GM19035 (cell line): ENCODE results near the gene PIEZO2.

Experiments
- ATAC-seq: cut with Tn5 transposase; IDR thresholded peaks from one replicate; pipeline ENCODE4 v1.9.1; 2021; ENCODE audit not compliant: unreplicated experiment

The PIEZO2 gene

DNA sequence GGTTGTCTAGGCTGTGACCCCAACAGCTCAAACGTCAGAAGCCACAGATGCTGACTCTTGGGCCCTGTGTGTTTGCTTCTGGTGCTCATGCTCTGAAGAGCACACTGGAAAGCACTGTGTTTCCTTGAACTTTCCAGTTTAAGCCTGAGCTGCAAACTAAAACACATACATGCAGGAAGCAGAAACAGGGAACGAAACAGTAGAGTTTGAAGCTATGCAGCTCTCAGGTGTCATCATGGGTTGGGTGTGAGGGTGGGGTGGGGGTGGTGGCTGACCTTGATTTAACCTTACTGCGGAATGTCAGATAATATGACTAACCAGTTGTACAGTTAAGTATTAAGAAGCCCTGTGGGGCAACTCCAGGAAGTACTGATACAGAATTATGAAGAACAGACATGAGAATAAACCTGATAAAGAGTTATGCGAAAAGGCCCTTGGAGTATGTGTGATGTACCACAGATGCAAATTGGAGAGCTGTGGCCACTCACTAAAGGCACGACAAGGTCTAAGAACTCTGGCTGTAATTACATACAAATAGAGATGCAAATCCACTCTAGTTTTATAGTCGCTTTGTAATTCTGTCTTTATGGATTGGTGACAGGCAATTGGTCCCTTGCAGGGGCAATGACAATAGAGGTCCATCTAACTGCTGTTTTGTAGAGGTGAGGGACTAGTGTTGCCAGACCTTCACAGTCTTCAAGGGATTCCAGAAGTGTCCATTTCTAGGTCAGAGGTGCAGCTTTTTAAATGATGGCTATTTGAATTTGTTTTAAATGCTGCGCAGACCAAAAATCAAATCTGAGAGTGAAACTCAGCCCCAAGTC, 350.4 kb downstream of the PIEZO2 start:
- no peak for ATAC-seq

DNA sequence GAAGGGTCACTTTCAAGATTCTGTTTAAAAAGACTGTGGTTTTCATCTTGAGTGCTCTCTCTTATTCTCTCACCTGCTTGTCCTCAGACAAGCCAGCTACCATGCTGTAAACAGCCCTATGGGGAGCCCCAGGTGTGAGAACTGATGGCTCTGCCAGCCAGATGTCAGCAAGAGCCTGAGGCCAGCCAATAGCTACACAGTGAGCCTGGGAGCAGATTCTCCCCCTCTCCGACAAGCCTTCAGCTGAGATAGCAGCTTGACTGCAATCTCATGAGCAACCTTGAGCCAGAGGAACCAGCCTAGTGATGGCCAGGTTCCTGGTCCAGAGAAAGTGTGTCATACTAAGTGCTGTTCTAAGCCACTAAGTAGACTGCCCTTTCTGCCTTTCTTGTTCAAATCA, 351.5 kb downstream of the PIEZO2 start:
- no peak for ATAC-seq

GRCh38 chr18:10794771-10795170, 354.6 kb downstream of the PIEZO2 start:
- no peak for ATAC-seq

GRCh38 chr18:10793730-10794370, 355.5 kb downstream of the PIEZO2 start:
- ATAC-seq: no peak

- no peak for ATAC-seq
These were observed 357.2 kb downstream of the PIEZO2 start for GRCh38 chr18:10792181-10792580.

DNA sequence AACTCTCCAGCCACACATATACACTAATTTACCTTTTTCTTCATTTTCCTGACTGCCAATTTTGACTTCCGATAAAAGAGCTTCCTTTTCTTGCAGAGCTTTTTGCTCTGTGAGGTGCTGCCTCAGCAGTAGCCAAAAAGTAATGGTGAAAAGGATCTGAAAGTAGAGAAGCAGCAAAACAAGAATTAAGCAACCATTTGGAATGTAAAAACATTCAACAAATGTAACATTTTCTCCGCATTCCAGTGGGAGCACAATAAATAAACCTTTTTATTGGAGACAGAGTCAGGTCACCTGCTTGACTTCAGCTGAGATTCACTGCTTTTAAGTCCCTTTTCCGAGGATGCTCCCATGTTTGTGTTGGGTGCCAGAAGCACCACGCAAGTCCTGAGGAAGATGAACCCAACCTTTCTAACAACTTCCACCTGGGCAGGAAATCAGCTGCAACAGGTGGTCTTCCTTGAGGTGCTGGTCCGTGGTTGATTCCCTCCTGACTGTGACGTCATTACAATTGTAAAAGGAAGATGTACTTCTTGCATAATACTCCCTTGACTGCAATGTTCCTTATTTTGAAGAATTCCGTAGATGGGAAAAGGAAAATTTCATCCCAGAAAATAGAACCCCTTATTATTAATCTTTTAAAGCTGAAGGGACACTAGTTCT, 358.1 kb downstream of the PIEZO2 start:
- no peak for ATAC-seq

DNA sequence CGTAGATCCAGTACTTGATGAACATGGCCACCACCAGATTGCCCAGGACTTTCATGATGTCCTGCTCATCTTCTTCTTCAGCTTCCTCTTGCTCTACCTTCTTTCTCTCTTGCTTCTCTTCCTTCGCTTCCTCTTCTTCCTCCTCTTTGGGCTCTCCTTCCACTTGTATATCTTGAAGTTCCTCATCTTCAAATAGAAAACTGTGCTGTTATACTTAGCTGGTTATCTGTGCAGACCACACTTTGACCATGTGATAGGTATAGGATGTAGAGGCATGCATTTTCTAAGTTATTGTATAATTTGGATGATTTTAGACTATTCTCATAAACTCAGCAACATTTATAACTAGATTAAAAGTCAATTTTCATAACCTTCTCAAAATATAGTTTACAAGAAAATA, 360.2 kb downstream of the PIEZO2 start:
- no peak for ATAC-seq

DNA sequence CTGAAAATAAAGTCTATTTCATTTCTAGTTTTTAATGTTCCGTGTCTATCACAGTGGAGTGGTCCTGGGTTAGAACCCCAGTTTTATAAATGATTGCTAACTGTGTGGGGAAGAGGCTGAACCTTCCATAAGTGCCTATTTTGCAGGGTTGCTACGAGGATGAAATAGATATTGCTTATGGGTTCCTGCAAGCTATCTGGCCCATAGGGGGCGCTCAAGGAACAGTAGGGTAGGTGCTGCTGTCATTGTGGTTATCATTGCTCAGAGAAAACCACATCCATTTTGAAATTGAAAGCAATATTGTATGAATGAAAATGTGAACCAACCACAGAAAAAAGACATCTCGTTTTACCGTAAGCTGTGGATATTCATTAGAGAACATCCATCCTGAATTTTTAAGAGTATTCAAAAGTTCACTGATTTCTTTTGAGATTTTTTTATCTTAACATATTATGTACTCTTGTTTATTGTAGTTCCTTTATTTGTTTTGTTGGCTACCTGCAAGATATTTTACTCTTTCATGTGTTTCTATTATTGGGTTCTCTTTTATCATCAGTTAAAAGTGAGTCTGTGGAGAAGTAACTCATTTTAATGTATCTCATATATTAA, 362.0 kb downstream of the PIEZO2 start:
- ATAC-seq: peak; percentile 96

DNA sequence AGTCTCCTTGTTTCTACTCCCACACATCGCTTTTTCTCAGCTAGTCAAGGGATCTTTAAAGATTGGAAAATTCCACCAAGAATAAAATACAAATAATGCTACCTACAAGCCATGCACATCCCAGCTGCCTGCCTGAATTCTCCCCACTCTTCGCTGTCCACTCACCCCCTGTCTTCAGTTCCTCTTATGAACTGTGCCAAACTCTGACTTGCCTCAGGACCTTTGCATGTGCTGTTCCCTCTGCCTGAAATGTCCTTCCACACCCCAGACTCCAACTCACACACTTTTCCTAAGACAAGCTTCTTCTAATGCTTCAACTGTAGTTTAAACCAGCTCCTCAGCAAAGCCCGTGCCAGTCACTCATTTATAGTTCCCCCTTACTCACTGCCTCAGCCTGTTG, 363.6 kb downstream of the PIEZO2 start:
- ATAC-seq: no peak

DNA sequence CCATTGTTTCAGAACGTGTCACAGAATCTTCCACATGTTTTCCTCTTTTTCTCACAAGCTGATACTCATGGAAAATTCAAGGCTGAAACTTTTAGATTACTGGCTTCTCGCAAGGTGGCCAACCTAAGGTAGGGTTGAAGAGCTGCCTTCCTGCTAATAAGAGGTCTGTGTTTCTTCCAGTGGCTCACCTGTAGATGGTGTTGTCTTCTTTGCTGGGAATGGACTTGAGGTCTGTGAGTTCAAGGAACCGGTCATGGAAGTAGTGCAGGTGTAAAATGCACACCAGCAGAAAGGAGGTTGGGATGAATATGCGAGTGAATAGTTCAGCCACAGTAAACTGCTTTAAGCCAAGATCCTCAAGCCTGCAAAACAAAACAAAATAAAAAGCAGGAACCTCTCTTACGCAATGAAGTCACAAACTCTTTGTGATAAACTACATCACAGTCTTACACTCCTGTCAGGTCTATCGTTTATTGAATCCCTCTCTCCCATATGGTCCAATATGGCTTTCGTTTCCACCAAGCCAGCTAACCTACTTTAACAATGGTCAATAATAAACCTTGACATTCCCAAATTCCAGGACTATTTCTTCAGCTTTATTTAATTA, 364.7 kb downstream of the PIEZO2 start:
- no peak for ATAC-seq

- no peak for ATAC-seq
These were observed 365.4 kb downstream of the PIEZO2 start for GRCh38 chr18:10783941-10784340.

DNA sequence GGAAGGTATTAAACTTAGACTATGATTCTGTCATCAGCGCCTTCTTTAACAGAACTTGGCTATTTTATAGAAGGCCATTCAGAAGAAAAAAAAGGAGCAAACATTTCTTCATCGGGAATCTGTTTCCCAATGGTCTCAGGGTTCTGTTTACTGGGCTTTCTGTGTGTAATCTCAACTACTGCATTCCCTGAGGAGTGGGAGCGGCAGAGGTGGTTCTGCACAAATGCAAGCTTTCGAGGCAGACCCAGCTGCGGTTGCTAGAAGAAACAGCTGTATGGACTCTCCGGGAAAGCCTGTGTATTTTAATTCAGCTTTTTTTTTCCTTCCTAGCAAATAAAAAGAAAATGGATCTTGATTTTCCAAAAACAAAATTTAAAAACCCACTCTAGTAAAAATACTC, 372.9 kb downstream of the PIEZO2 start:
- no peak for ATAC-seq

DNA sequence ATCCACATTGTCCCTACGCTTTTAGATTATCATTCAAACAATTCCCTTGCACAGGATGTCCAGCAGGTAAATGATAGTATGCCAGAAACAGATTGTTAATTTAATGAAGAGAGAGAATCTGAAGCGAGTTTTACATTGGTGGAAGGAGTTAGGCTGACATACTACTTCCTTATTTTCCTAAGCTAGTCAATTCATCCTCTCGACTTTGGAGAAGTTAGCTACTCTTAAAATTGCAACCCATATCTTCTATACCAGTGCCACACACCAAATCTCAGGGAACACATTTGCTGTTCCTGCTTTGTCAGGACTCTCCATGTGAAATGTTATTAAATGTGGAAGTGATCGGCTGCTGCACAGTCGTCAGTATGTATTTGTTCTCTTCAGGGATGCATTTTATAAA, 374.3 kb downstream of the PIEZO2 start:
- ATAC-seq: no peak

- ATAC-seq: no peak
These were observed 378.2 kb downstream of the PIEZO2 start for GRCh38 chr18:10771053-10771709.

- ATAC-seq: no peak
These were observed 379.1 kb downstream of the PIEZO2 start for GRCh38 chr18:10770264-10770663.

DNA sequence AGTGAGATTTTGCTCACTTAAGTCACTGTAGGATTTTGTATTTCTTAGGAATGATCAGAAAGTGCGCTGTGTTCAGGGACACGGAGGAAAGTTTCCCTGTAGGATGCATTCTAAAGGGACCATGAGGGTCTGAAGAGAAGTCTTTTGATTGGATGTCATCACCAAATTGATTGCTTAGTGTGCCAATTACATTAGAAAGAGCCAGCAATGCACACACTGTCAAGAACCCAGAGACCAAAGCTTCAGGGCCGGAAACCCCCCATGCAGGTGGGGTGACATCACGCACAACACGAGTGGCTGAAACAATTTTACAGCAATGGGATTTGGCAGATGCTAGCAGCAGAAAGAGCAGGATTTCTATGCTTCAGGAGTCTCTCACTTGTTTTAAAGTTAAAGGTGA, 381.1 kb downstream of the PIEZO2 start:
- ATAC-seq: no peak

DNA sequence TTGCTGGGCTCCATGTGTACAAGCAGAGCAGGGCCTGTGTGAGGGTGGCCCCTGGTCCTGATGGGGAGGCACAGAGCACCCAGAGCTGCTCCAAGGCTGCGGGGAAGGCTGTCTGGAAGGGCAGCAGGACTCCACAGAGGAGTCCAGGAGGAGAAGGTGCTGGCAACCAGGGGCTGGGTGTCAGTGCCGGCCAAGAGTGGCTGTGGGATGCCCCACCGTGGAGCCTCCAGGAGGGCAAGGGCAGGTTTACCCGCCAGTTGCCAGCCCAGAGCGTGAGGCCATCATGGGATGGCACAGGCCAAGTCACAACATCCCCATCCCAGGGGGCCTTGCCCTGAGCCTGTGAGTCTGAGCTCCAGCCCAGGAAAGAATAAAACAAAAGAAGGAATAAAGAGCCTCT, 381.7 kb downstream of the PIEZO2 start:
- no peak for ATAC-seq

DNA sequence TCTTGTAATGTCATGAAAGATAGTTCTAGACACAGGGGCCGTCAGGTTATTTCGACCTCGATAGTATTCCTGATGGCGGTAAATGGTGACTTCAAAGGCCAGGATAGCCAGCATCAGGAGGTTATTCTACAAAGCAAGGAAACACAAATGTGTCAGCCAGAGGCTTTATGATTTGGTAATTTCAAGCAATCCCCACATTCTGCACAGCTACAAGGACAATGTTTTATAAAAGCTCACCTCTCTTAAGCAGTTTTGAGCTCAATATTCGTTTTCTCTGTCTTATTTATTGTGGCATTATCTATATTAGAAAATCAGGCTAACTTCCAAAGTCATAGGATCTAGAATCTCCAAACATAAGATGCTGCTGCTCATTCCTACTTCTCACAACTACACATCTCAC, 388.4 kb downstream of the PIEZO2 start:
- ATAC-seq: no peak

GRCh38 chr18:10759241-10759640, 390.1 kb downstream of the PIEZO2 start:
- no peak for ATAC-seq

GRCh38 chr18:10757946-10758345, 391.4 kb downstream of the PIEZO2 start:
- no peak for ATAC-seq

- ATAC-seq: no peak
These were observed 392.0 kb downstream of the PIEZO2 start for GRCh38 chr18:10757349-10757748.
